HG02623 (cell line): ENCODE measurements around the gene FASTK.

Experiments used
- ATAC-seq: cut with Tn5 transposase; IDR thresholded peaks from one replicate; pipeline ENCODE4 v1.9.1; 2021; ENCODE audit warnings: moderate library complexity; ENCODE audit not compliant: unreplicated experiment

The FASTK gene

GRCh38 chr7:151068069-151068773 is 12.4 kb downstream of the FASTK start:
- ATAC-seq, result no peak

DNA sequence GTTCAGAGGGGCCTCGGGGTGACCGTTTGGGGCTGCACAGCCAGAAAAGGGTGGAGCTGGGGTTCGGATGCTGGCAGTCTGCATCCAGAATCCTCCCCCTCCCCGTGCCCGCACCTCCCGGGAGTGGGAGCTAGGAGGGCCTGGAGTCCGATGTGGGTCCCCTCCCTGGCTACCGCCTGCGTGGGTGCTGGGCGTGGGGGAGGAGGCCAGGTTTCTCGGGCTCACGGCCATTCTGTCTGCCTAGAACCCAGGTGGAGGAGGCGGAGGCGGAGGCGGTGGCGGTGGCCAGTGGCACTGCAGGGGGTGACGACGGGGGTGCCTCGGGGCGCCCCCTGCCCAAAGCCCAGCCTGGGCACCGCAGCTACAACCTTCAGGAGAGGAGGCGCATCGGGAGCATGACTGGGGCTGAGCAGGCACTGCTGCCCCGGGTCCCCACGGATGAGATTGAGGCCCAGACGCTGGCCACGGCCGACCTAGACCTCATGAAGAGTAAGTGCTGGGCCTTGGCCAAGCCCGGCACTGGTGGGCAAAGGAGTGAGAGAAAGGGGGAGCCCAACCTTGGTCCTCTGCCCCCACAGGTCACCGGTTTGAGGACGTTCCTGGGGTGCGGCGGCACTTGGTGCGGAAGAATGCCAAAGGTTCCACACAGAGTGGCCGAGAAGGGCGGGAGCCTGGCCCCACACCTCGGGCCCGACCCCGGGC is 14.2 kb downstream of the FASTK start:
- ATAC-seq, result no peak

GRCh38 chr7:151065516-151065915 is 15.1 kb downstream of the FASTK start:
- no peak for ATAC-seq

DNA sequence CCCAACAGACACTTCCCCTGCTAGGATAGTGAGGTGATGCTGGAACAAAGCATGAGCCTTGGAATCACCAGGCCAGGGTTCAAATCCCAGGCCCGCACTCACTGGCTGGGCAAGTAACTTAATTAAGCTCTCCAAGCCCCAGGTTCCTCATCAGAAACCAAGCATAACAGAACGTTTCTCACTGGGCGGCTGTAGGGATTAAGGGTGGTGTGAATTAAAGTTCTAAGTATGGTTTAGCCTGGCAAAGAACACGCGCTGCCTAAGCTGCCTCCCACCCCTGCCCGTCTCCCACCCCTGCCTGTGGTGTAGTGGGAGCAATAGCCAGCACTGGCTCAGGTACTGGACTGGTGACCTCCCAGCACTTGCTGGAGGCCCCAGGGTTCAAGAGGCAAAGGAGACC is 15.6 kb downstream of the FASTK start:
- no peak for ATAC-seq

GRCh38 chr7:151064454-151064853 is 16.2 kb downstream of the FASTK start:
- ATAC-seq, result no peak

DNA sequence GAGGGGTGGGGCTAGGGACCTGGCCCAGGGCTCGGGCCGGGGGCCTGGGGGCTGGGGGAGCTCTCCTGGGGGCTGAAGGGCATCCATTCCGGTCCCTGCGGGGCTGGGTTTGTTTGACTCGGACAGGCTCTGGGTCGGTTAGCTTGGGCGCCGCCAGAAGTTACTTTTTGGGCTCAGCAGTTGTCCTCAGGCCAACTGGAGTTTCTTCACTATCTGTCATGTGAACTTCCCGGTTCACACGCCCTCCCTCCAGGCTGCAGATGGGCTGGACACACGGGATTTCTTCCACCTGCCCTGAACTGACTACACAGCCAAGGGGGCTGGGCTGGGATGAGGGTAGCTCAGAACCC is 17.4 kb downstream of the FASTK start:
- no peak for ATAC-seq

DNA sequence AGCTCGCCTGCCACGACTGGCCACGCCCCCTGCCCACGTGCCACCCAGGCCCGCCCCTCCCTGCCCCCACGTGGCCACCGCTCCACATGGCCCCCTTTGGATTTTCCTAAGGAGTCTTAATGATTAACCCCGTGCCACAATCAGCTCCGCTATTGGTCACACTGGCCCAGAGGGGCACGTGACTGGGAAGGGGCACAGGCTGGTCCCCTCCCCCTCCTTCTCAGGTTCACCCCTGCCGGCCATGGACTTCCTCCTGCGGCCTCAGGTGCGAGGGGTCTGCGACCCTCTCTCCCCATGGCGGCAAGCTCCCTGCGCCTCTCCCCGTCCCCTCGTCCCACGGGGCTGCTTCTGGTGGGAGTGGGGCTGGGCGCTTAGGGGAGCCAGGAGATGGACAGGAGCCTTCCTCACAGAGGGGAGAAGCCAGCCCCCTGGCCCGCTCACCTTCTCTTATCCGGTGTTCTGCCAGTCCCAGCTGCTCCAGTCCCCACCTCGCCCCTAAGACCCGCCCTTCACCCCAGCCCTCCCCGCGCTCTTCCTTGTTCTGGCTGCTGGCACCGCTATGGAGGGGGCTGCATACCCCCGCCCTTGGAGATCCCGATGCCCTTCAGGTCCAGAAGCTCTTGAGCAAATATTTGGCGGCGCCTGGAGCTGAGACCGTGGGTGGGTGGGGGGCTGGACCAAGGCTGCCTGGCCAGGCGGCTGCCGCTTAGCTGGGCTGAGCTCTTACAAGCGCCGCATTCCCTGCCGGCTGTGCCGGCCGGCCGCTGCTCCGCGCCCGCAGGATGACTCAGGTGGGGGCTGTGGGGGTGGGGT is 18.0 kb downstream of the FASTK start:
- ATAC-seq, result no peak

- no peak for ATAC-seq
Measured at GRCh38 chr7:151062111-151062398, 18.6 kb downstream of the FASTK start.

GRCh38 chr7:151061213-151062110 is 19.1 kb downstream of the FASTK start:
- no peak for ATAC-seq

- ATAC-seq, result no peak
Measured at GRCh38 chr7:151060416-151061212, 20.0 kb downstream of the FASTK start.

GRCh38 chr7:151060113-151060415 is 20.5 kb downstream of the FASTK start:
- no peak for ATAC-seq

GRCh38 chr7:151059367-151060112 is 21.1 kb downstream of the FASTK start, which contains the start of gene SLC4A2:
SLC4A2 (plus strand) TSS chr7:151059589; CDS start chr7:151061988, 2,399 bp downstream.
- peak; percentile 24 for ATAC-seq

- no peak for ATAC-seq
Measured at GRCh38 chr7:151058781-151059366, 21.7 kb downstream of the FASTK start.

- peak; percentile 87 for ATAC-seq
Measured at GRCh38 chr7:151057989-151058780, 22.4 kb downstream of the FASTK start.

DNA sequence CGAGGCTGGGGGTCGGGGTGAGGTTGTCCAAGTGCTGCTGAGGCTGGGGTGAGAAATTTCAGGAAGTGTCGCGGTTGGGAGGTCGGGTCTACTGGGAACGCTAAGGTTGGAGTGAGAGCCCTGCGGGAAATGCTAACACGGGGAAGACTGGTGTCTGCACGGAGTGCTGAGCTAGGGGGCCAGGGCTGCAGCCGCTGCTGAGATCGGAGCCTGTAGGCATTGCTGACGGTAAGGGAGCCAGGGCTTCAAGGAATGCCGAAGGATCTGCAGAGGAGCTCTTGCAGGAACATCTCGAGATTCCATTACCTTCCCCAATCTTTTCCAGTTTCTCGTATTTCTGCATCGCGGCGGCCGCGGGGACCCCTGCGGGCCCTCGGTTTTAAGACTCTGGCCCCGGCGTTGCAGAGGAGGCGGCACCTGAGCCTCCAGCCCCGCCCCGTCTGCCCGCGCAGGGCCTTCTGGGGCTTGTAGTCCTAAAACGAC is 23.1 kb downstream of the FASTK start, which contains the start of gene CDK5:
Gene CDK5 (minus strand): TSS at position 392 of the 483 bp plus-strand sequence. CDS start 49 bp downstream, at position 343.
- ATAC-seq, result peak; percentile 2

- ATAC-seq, result no peak
Measured at GRCh38 chr7:151056666-151057505, 23.7 kb downstream of the FASTK start.

DNA sequence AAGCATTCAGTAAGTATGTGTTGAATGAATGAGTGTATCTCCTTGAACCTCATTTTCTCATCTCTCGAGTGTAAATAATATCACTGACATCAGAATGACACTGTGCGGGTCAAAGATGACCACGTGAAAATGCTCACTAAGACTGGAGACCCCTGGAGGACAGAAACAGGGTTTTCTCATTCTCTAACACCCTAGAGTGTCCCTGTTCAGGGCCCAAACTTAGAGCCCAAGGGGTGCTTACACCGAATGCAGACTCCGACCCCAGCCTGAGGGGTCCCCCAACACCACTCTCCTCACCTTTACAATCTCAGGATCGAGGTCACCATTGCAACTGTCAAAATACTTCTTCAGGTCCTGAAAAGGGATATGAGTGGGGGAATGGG is 24.3 kb downstream of the FASTK start:
- ATAC-seq, result no peak
